Thoracic aorta (tissue), 2 donors: ENCODE measurements around the gene DMGDH. TPM values are rescaled to one million over a fixed set of nuclear protein-coding genes. Genes with fewer than 3 reads are reported as not detected.

ENCODE experiments used
- ATAC-seq: fragments of 150-250 bp; one replicate; pipeline ENCODE4 v1.8.0; 2017; ENCODE audit warnings: low read depth; ENCODE audit not compliant: insufficient number of reproducible peaks, low FRiP score
- DNase-seq: peaks from one replicate; pipeline ENCODE4 v3.0.0-alpha.2; 2020; ENCODE audit warnings: low spot score
- H3K27ac ChIP-seq, 2 donors: fragments of 200-600 bp; sonication (generic); 1 replicate in 1 of 2; 2 replicates in 1 of 2; pipeline ENCODE4 v1.5.1; 2016; ENCODE audit warnings: mild to moderate bottlenecking in 2 of 2, moderate library complexity in 2 of 2
- H3K27me3 ChIP-seq: fragments of 200-600 bp; sonication (generic); replicated peaks from 2 replicates; pipeline ENCODE4 v1.6.0; 2016; ENCODE audit warnings: mild to moderate bottlenecking; ENCODE audit not compliant: insufficient read depth
- H3K36me3 ChIP-seq: fragments of 200-600 bp; sonication (generic); one replicate; pipeline ENCODE4 v1.5.1; 2016
- H3K4me1 ChIP-seq, 2 donors: fragments of 200-600 bp; sonication (generic); 1 replicate in 1 of 2; 2 replicates in 1 of 2; pipeline versions ENCODE4 v1.5.1 to v1.6.0; 2016; ENCODE audit warnings: low read depth in 2 of 2, mild to moderate bottlenecking in 1 of 2; ENCODE audit not compliant: control insufficient read depth in 1 of 2
- H3K4me3 ChIP-seq: fragments of 200-600 bp; sonication (generic); 2 replicates; pipeline ENCODE4 v1.5.1; 2016; ENCODE audit warnings: mild to moderate bottlenecking
- H3K9me3 ChIP-seq: fragments of 200-600 bp; sonication (generic); 2 replicates; pipeline ENCODE4 v1.5.1; 2016
- total RNA-seq, 2 donors: library from RNA; depleted of rRNA; stranded (reverse); fragments of >200 nt; gene quantifications; one replicate each; pipeline versions ENCODE4 v1.1.0 to v1.2.3, GENCODE V29; 2016
- TF ChIP-seq, protein P1 (sequence below): fragments of 200-600 bp; sonication (generic); IDR thresholded peaks from one replicate; pipeline ENCODE4 v1.5.1; 2019; ENCODE audit warnings: antibody characterized with exemption

DMGDH gene
- total RNA-seq, 2 donors from 2014 or later: 0.85 to 0.95 TPM

DNA sequence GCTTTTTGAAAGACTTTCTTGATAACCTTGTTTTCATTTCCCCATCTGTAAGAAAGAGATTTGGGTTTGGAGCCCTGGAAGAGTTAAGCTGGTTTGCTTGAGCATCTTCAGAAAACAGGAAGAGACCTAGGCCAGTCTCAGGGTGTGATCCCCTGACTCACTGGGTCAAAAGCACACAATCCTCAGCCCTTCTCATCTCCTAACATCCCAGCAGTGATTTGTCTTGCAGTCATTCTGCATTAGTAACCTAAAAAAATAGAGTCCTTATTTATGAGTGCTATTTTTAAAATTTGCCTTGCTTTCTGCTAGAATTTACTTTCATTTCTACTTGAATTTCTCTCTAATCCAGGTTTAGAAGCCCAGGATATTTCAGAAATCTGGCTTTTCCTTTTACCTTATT is 68.0 kb downstream of the DMGDH start:
- DNase-seq: no peak
- Histone ChIP-seq H3K4me1 (peaks cover 3 to 15% of the 10 kb centered on the region in 2 donors), H3K27me3 (no peaks in the 10 kb centered on the region), H3K36me3 (no peaks in the 10 kb centered on the region), H3K9me3 (no peaks in the 10 kb centered on the region), H3K4me3 (no peak overlapping the region), H3K27ac (peak overlapping the region; percentile 39 to 41)
- TF ChIP-seq, protein P1, sequence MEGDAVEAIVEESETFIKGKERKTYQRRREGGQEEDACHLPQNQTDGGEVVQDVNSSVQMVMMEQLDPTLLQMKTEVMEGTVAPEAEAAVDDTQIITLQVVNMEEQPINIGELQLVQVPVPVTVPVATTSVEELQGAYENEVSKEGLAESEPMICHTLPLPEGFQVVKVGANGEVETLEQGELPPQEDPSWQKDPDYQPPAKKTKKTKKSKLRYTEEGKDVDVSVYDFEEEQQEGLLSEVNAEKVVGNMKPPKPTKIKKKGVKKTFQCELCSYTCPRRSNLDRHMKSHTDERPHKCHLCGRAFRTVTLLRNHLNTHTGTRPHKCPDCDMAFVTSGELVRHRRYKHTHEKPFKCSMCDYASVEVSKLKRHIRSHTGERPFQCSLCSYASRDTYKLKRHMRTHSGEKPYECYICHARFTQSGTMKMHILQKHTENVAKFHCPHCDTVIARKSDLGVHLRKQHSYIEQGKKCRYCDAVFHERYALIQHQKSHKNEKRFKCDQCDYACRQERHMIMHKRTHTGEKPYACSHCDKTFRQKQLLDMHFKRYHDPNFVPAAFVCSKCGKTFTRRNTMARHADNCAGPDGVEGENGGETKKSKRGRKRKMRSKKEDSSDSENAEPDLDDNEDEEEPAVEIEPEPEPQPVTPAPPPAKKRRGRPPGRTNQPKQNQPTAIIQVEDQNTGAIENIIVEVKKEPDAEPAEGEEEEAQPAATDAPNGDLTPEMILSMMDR: no peak
- no peak for ATAC-seq

DNA sequence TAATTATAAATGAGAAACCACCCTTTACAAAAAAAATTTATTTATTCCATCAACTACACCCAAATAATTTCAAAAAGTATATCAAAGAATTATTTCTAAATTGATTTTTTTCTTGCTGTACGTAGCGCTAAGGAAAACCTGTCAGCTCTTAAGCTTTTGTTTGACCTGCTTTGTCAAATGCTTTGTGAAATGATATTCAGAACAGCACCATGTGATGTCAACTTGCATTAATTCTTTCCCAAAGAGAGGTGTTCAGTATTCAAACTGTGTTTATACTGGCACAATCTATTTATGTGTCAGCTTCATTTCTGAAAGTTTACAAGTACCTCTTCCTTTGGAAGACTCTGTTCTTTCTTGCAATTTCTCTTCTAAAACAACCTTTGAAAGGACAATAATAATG is 72.4 kb downstream of the DMGDH start:
- Histone ChIP-seq H3K4me1 (peaks cover 3 to 11% of the 10 kb centered on the region in 2 donors), H3K27me3 (no peaks in the 10 kb centered on the region), H3K9me3 (no peaks in the 10 kb centered on the region), H3K27ac (no peak overlapping the region), H3K36me3 (no peaks in the 10 kb centered on the region), H3K4me3 (no peak overlapping the region)
- no peak for ATAC-seq
- TF ChIP-seq, protein P1: no peak
- no peak for DNase-seq

DNA sequence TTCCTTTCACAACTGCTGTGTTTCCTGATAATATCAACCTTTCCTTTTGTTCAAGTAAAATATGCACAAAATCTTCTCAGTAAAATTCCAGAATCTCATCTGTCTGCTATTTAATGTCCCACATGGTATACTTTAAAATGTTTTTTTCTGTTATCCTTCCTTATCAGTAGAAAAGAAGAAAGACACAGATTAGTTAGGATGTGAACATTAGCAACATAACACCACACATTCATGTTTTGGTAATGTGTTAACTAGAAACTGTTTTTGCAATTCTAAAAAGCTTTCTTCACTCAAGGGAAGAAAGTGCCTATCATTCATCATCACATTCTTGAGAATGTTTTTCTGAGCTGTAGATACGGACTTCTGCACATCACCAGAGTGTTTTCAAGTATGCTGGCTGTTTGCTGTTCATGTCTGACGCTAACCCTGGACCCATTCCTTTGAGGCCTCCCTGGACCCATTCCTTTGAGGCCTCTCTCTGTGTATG is 73.9 kb downstream of the DMGDH start:
- ATAC-seq (no peak), DNase-seq (no peak)
- no peaks in the 10 kb centered on the region for H3K9me3 ChIP-seq
- no peak overlapping the region for H3K27ac ChIP-seq
- no peaks in the 10 kb centered on the region for H3K4me1 ChIP-seq
- H3K27me3 ChIP-seq: no peaks in the 10 kb centered on the region
- H3K4me3 ChIP-seq: no peak overlapping the region
- TF ChIP-seq, protein P1: no peak
- H3K36me3 ChIP-seq: no peaks in the 10 kb centered on the region

DNA sequence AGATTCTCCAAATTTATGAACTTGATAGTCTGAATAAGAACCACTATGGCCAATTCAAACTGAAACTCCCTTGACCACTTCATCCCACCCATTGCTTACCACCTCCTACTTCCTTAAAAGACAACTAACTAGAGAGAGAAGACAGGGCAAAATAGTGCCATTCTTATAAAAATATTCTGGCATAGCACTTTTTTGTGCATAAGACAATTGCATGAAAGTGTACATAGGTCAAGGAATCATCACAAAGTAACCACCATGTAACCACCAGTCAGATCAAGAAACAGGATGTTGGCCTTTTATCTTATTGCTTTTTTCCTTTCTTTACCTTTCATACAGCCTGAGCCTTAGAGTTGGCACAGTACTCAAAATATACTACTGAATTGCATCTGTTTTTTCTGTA is 76.3 kb downstream of the DMGDH start:
- Histone ChIP-seq H3K4me1 (no peaks in the 10 kb centered on the region), H3K27me3 (no peaks in the 10 kb centered on the region), H3K9me3 (no peaks in the 10 kb centered on the region), H3K36me3 (no peaks in the 10 kb centered on the region), H3K4me3 (no peak overlapping the region), H3K27ac (no peak overlapping the region)
- no peak for ATAC-seq
- DNase-seq: no peak
- TF ChIP-seq, protein P1: no peak

DNA sequence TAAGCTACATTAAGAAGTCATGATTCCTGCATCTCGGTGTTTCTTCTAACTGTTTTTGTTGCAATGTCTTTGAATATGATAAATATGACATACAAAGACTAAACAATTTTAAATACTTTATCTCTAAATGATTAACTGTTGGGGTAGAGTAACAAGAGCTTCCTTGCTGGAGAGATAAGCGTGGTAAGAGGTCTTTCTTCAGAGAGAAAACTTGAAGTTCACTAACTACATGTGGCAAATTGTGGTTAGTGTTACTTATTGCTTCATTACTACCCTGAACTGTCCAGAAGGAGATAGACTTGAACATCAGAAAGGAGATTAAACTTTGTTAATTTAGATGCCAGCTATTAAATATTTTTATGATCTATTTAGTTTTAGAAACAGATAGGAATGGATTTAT is 77.3 kb downstream of the DMGDH start:
- TF ChIP-seq, protein P1: no peak
- no peak for DNase-seq
- ATAC-seq: no peak
- no peak overlapping the region for H3K4me3 ChIP-seq
- H3K27me3 ChIP-seq: no peaks in the 10 kb centered on the region
- H3K4me1 ChIP-seq: no peaks in the 10 kb centered on the region
- H3K27ac ChIP-seq: no peak overlapping the region
- H3K36me3 ChIP-seq: no peaks in the 10 kb centered on the region
- H3K9me3 ChIP-seq: no peaks in the 10 kb centered on the region
